Endothelial cell (in vitro differentiated cells): ENCODE measurements around the gene DACT3. TPM values are rescaled to one million over a fixed set of nuclear protein-coding genes. Genes with fewer than 3 reads are reported as not detected.
A peak's percentile ranks its signal among the peaks of the same experiment; 100 is the strongest.

ENCODE experiments used
- DNase-seq: peaks from one replicate; pipeline ENCODE4 v3.0.0; 2021; ENCODE audit warnings: low spot score
- H3K27ac Mint-ChIP-seq: one replicate; pipeline ENCODE4 v1.8.0; 2021; ENCODE audit warnings: mixed read lengths, inconsistent platforms; ENCODE audit not compliant: unreplicated experiment
- H3K27me3 Mint-ChIP-seq: one replicate; pipeline ENCODE4 v1.8.0; 2021; ENCODE audit warnings: mild to moderate bottlenecking, moderate library complexity, mixed read lengths, inconsistent platforms; ENCODE audit not compliant: unreplicated experiment
- H3K36me3 Mint-ChIP-seq: one replicate; pipeline ENCODE4 v1.8.0; 2021; ENCODE audit warnings: mild to moderate bottlenecking, low read depth, mixed read lengths, inconsistent platforms; ENCODE audit not compliant: unreplicated experiment
- H3K4me1 Mint-ChIP-seq: one replicate; pipeline ENCODE4 v1.8.0; 2021; ENCODE audit warnings: mild to moderate bottlenecking, mixed read lengths, inconsistent platforms; ENCODE audit not compliant: unreplicated experiment
- H3K4me3 Mint-ChIP-seq: one replicate; pipeline ENCODE4 v1.8.0; 2021; ENCODE audit warnings: mild to moderate bottlenecking, mixed read lengths, inconsistent platforms; ENCODE audit not compliant: unreplicated experiment
- H3K9me3 Mint-ChIP-seq: one replicate; pipeline ENCODE4 v1.8.0; 2021; ENCODE audit warnings: mixed read lengths, inconsistent platforms; ENCODE audit not compliant: unreplicated experiment
- CTCF ChIP-seq: fragments of 200-600 bp; sonication (generic); IDR thresholded peaks from one replicate; pipeline ENCODE4 v1.5.0; 2021; ENCODE audit warnings: antibody characterized with exemption; ENCODE audit not compliant: unreplicated experiment
- total RNA-seq: library from RNA; stranded (reverse); fragmentation: NEBNext Ultra II Directional; extraction: Animal tissue kit (Norgen Biotek cat#: 25700); gene quantifications from one replicate; pipeline ENCODE4 v1.2.1, GENCODE V29; 2021; ENCODE audit not compliant: unreplicated experiment

The DACT3 gene
- total RNA-seq, 1 donor from 2014 or later, result 1.1 TPM

DNA sequence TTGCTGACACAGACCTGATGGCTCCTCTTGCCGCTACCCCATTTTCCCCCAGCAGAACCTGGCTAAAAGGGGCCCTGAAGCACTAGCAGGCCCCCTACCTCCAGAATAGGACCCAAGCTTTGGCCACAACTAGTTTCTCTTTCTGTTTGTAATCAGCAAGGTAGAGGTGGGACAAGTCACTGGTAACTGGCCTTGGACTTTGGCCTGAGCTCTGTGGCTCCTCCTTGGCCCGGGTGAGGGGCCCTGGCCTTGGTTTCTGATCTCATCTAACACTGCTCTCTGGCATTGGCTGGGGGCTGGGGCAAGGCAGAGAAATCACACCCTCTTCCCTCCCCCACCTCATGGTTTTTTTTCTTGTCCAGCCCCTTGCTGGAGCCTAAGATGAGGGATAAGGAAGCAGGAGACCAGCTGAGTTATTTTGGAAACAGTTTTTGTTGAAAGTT, 57.8 kb downstream of the DACT3 start:
- H3K9me3 Mint-ChIP-seq, result no peaks in the 10 kb centered on the region
- TF ChIP-seq CTCF, result no peak
- H3K4me3 Mint-ChIP-seq, result peak overlapping the region; percentile 59
- H3K36me3 Mint-ChIP-seq, result peaks cover 21% of the 10 kb centered on the region
- peaks cover 12% of the 10 kb centered on the region for H3K27me3 Mint-ChIP-seq
- H3K4me1 Mint-ChIP-seq, result peaks cover 20% of the 10 kb centered on the region
- no peak for DNase-seq
- no peak overlapping the region for H3K27ac Mint-ChIP-seq

- peaks cover 20% of the 10 kb centered on the region for H3K4me1 Mint-ChIP-seq
- DNase-seq, result peak; percentile 41
- H3K27ac Mint-ChIP-seq, result peak overlapping the region; percentile 73
Observed at GRCh38 chr19:46602392-46603194, 58.4 kb downstream of the DACT3 start.

DNA sequence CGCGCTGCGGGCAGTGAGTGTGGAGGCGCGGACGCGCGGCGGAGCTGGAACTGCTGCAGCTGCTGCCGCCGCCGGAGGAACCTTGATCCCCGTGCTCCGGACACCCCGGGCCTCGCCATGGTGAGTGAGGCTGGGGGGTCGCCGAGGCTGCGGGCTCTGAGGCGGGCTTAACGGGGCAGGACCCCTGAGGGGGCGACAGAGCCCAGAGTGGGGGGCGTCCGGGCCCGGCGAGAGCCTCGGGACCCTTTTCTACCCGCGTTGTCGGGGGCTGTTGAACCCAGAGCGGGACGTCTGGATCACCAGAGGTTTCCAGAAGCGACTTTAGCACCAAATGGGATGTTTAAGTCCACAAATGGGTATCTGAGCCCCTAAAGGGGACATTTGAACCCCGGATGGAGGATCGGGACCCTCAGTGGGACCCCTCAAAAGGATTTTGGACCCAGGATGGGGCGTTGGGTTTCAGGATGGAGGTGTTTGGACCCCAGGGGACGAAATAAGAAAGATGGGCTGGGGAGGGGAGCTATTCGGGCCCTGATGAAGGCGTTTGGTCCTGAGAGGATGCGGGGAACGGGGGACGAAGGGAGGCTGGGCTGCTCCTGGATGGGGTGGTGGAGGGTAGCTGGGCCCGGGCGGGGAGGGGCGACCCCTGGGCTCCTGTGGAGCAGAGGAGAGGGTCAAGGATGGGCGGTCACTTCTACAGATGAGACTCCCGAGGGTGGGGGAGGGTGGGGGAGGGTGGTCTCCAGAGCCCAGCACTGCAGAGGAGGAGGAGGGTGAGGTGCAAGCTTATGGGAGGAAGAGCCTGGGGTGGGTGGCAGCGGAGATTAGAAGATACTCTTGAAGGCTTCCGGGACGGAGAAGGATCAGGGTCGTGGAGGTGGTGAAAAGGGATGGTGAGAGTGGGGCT, 59.4 kb downstream of the DACT3 start, which contains the start of gene CALM3:
Gene CALM3 (plus strand): TSS at position 13 of the 907 bp plus-strand sequence. CDS start 105 bp downstream, at position 118.
- peaks cover 12% of the 10 kb centered on the region for H3K36me3 Mint-ChIP-seq
- DNase-seq, result no peak
- peaks cover 10% of the 10 kb centered on the region for H3K27me3 Mint-ChIP-seq
- H3K4me3 Mint-ChIP-seq, result peak within 1 kb of the TSS; percentile 97
- no peak for TF ChIP-seq CTCF
- peaks cover 20% of the 10 kb centered on the region for H3K4me1 Mint-ChIP-seq
- peak within 1 kb of the TSS; percentile 100 for H3K27ac Mint-ChIP-seq
- no peaks in the 10 kb centered on the region for H3K9me3 Mint-ChIP-seq

More at GRCh38 chr19:46602392-46603194, 58.4 kb downstream of the DACT3 start:
- no peaks in the 10 kb centered on the region for H3K9me3 Mint-ChIP-seq
- H3K4me3 Mint-ChIP-seq, result peak overlapping the region; percentile 97
- peaks cover 10% of the 10 kb centered on the region for H3K27me3 Mint-ChIP-seq
- peaks cover 15% of the 10 kb centered on the region for H3K36me3 Mint-ChIP-seq
- no peak for TF ChIP-seq CTCF

DNA sequence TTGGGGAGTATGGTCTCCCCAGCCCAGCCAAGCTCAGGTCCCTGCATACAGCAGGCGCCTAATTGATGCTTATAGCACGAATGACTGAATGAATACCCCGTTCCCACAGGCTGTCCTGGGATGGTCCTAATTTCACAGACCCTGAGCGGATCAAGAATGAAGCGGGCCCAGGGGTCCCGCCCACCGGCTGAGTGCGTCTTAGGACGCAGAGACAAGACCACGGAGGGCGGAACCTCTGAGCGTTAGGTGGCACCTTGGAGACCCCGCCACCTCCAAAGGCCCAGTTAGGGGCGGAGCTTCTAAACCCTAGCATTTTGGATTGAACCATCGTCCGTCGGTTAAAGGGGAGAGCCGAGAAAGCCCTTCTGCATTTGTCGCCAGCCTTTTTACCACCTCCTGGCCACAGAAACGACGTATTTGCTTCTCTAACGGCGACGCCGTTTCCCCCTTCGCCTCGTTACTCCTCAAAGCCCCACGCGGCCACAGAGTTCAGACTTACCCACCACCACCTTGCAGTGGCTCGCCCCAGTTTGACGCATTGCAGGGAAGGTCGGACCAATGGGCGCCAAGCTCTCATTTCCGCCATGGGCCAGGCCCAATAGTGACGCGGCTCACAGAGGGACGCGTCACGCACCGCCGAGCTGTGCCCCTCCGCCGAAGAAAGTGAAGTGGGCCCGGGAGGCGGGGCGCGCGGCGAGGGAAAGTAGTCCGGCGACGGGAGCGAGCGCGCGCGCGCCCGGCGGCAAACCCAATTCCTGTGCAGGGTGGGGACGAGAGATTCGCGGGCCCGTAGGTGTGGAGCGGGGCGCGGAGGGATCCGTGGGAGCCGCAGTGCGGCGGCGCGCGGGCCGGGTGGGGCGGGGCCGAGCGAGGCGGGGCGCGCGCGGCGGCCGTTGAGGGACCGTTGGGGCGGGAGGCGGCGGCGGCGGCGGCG, 60.3 kb downstream of the DACT3 start:
- Mint-ChIP-seq H3K27ac (peak overlapping the region; percentile 100), H3K9me3 (no peaks in the 10 kb centered on the region)

More for the DNA sequence above, 60.3 kb downstream of the DACT3 start:
- peak overlapping the region; percentile 94 for H3K4me3 Mint-ChIP-seq
- H3K4me1 Mint-ChIP-seq, result peaks cover 17% of the 10 kb centered on the region
- H3K36me3 Mint-ChIP-seq, result peaks cover 7% of the 10 kb centered on the region
- peaks cover 8% of the 10 kb centered on the region for H3K27me3 Mint-ChIP-seq
- TF ChIP-seq CTCF, result no peak
- DNase-seq, result peak; percentile 96
